Left ventricle myocardium superior (tissue), 1 donor: ENCODE results near the gene HMSD. TPM values are rescaled to one million over a fixed set of nuclear protein-coding genes. Genes with fewer than 3 reads are reported as not detected.
"Not testable (repeated sequence)": the region's sequence is repeated elsewhere in the genome, so short reads cannot be mapped to it uniquely, and the experiment has no call there.

Experiments
- ATAC-seq: fragments of 200-7000 bp; cut with Tn5 transposase; one replicate; pipeline ENCODE4 v1.9.1; 2020; ENCODE audit warnings: mild to moderate bottlenecking, moderate library complexity
- DNase-seq: peaks from one replicate; pipeline ENCODE4 v3.0.0-alpha.2; 2020
- intact Hi-C: fragments of 100-400 bp; cut with micrococcal nuclease; formaldehyde crosslinking; loops from one replicate; pipeline ENCODE4 v1.11.0; 2022
- long read RNA-seq: library from polyadenylated mRNA; unstranded; transcript quantifications from one replicate; pipeline ENCODE4 v2.0.0, GENCODE V29; 2021
- total RNA-seq: library from RNA; stranded (reverse); fragmentation: NEBNext Ultra II Directional; extraction: Animal tissue kit (Norgen Biotek cat#: 25700); gene quantifications from one replicate; pipeline ENCODE4 v1.2.1, GENCODE V29; 2021
- donor health status: DM: no; HTN: yes; CAD: no; lungs with severe emphysema.

The HMSD gene, protein sequence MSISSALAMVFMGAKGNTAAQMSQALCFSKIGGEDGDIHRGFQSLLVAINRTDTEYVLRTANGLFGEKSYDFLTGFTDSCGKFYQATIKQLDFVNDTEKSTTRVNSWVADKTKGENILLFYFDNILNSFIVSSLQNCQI
- 1.2 TPM for total RNA-seq
- long read RNA-seq: 0 reads

DNA sequence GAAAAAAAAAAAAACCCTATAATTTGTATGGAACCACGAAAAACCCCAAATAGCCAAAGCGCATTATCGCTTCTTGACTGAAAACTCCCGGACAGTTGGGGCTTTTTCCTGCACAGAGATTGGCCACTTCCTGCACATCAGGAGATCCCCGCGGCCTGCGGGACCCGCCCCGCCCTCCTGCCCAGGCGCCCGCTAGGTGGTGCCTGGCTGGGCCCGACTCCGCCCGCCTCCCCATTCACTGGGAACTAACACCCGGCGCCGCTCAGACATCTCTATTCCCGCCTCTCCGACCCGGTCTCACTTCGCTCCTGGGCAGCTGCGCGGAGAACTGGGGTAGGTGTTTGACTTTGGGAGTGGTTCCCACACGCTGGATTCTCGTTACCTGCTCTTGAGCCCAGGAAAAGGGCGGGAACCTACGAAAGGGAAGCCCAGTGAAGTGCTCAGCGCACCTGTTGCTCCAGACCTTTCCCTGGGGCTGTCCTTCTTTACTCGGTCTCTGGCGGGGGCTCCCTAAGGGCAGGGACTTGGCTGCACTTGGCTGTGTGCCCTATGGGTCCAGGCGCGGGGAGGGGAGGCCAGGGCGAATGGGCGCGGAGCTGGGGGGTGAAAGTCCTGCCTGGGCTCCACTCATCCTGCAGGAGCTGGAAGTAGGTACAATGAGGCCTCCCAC, at the start of gene HMSD:
Gene HMSD, plus strand, starts transcription at position 234 of the 670 bp plus-strand sequence. CDS start 4,155 bp downstream, outside the sequence.
- ATAC-seq (peak; percentile 94), DNase-seq (peak; percentile 73)
- intact Hi-C loops: no loop called here

DNA sequence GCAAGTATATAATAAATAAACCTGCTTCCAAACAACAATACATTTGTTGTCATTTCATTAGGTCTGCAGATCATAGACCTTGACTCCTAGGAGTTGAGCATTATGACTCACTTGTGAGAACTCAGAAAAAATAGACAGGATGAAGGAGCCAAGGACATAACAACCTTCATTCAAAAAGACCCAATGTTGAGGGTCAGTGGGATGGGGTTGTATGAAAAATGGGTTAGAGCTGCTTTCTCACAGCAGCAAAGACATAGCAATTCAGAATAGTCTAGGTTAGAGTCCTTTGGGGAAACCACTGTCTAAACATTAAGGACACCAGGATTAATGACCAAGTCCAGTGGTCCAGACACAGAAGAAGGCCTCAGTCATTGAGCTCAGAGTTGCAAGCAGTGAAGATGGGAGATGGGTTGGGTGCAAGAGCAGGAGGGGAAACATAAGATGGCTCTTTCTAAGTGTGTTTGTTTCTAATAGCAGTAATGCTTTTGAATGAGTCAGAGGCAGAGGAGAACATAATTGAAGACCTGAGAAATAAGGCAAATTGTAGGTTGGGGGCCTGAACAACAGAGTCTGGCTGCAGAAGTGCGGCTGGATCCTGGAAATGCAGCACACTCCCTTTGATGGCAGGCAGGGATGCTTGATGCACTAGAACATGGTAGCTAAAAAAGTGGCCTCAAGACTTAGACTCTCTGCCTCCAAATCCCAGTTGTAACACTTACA, 45.1 kb upstream of the HMSD start:
- DNase-seq: no peak
- ATAC-seq: no peak
- intact Hi-C loops: no loop called here

DNA sequence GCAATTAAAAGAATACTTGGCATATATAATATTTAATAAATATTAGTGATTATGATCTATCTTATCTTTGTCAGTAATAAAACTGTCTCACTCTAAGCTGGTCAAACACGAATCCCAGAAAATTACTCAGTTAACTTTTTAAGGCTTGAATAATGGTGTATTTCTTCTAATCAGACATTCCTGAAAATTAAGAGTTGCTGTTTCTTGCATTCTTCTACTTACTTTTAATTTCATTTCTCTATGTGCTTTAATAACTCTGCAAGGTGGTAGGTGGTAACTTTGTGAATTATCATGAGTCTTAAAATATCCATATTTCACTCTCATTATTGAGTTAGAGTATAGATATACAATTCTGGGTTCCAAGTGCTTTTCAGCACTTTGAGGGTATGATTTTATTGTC, 44.4 kb upstream of the HMSD start:
- intact Hi-C loops: no loop called here
- ATAC-seq: no peak
- DNase-seq: no peak

DNA sequence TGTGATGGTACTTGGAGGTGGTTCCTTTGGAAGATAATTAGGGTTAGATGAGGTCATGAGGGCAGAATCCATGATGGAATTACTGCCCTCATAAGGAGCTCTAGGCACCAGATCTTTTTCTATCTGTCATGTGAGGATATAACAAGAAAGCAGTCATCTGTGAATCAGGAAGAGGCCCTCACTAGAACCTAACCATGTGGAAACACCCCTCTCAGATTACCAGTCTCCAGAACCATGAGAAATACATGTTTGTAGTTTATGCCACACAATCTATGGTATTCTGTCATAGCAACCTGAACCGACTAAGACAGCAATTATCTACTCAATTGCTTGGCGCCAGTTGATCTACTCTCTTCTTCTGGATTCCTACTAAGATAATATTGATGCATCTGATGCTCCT, 43.7 kb upstream of the HMSD start:
- ATAC-seq: no peak
- no peak for DNase-seq
- intact Hi-C loops: no loop called here

DNA sequence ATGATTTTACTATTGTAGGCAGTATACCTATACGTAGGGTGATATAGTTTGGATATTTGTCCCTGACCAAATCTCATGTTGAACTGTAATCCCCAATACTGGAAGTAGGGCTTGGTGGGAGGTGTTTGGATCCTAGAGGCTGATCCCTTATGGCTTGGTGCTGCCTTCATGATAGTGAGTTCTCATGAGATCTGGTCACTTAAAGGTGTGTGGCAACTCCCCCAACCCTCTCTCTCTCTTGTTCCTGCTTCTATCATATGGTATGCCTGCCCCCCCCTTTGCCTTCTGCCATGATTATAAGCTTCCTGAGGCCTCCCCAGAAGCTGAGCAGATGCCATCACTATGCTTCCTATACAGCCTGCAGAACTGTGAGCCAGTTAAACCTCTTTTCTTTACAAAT, 43.0 kb upstream of the HMSD start:
- no peak for ATAC-seq
- intact Hi-C loops: no loop called here
- DNase-seq: no peak

DNA sequence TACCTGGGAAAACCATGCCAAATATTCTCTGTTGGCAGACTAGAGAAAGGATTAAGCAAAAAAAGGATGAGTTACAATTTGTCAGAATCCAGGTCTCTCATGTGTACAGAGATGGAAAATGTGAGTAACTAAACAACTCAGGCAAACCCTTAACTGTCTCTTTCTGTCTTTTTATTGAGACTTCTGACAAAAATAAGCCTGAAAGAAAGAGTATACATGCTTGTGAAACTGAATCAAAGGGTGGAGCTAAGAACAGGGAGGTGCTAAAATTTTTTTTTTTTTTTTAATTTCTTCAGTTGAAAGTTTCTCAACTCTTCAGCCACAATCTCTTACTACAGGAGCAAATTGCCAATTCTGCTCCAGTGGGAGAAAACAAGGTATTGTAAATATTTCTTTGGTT, 41.4 kb upstream of the HMSD start, which contains the start of gene SERPINB10:
Gene SERPINB10, plus strand, starts transcription at position 295 of the 400 bp plus-strand sequence. CDS start 7,553 bp downstream, outside the sequence.
- DNase-seq: no peak
- ATAC-seq: no peak
- intact Hi-C loops: no loop called here

DNA sequence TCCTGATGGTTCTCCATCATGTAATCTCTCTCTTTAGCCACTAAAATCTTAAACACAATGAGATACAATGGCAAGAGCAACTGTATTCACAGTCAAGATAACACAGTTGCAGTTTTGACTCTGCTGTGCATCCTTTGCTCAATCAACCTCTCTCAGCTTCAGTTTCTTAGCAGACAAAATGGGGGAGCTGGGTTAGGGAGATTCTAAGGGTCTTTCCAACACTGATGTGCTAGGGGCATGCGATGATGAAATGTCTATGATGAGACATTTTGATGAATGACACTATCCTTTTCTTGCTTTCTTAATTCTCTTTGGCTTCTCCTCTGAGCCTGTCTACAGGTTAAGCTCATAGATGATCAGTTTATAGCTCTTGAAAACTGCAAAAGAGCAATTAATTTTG, 40.2 kb upstream of the HMSD start:
- ATAC-seq: no peak
- intact Hi-C loops: no loop called here
- no peak for DNase-seq

DNA sequence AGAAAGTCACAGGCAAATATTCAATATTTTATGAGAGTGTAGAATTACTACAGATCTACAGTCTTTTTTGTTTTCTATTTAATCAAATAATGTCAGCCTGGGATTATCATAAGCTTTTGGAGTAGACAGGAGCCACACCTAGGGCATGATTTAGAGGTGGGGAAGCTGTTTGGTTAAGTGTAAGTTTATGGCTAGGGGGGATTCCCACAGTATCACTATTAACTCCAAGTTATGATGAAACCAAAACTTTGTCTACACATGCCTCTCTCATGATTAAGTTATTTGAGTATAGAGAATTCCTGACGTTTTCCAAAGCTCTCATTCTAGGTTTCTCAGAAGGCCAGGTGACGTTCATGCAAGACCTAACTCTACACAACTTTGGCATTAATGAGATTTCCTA, 39.2 kb upstream of the HMSD start:
- intact Hi-C loops: no loop called here
- ATAC-seq: no peak
- DNase-seq: no peak

DNA sequence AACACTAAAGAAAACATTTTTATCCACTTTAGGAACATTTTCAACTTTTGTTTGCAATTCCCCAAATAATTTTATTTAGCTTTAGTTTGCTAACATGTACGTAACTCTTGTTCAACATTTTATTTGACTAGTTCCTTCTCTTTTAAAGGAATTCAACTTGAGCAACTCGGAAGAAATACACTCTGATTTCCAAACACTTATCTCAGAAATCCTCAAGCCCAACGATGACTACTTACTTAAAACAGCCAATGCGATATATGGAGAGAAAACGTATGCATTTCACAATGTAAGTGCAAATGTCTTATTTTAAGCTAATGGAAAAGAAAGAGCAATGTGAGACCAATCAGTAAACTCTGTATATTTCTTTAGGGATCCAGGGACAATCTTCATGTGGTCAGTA, 31.3 kb upstream of the HMSD start:
- intact Hi-C loops: no loop called here
- DNase-seq (no peak), ATAC-seq (no peak)

DNA sequence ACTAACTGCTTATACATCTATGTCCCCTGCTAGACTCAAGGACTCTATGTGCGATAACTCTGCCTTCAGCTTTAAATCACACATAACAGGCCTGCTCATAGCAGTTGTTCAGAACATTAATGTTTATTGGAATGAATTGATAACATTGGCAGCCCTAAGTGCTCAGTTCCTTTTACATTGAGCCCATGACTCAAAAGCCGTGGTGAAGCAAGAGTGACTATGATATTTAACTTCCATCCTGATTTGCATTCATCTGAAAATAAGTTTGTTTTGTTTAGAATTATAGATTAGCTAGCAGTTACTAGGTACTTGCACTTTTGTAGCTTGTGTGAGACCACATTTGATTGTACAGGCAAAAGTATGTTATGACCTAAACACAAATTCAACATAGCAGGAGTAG, 27.1 kb upstream of the HMSD start:
- intact Hi-C loops: no loop called here
- ATAC-seq (no peak), DNase-seq (no peak)

DNA sequence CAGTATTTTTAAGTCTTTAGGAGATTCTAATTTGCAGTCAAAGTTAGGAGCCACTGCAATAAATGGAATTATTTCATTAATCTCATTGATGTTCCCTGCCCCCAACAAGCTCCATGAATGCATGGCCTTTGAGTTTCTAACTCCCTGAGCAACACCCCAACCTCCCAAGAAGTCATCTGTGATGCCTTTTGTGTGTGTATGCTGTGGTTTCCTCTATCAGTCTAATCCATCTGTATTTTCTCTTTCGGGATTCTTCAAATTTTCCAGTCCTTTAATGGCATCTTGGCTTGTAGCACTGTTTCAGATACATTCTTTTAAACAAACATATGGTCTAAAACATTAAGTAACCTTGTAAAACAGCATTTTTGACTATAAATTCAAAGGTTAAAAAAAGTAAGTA, 24.6 kb upstream of the HMSD start:
- ATAC-seq (no peak), DNase-seq (no peak)
- intact Hi-C loops: no loop called here

DNA sequence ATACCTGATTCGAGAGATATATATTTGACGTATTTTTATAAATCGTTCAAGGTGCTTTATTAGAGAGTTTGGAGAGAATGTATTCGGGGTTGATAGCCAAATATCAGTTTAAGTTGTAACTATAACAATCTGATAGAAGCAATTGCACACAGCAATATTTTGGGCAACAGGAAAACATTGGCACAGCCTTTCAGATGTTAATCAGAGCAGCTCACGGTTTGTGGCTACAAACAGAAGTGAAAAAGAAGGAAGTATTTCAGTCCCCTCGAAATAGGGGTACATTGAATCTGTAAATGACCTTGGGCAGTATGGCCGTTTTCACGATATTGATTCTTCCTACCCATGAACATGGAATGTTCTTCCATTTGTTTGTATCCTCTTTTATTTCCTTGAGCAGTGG, 20.8 kb upstream of the HMSD start:
- DNase-seq (no peak), ATAC-seq (no peak)
- intact Hi-C loops: no loop called here

DNA sequence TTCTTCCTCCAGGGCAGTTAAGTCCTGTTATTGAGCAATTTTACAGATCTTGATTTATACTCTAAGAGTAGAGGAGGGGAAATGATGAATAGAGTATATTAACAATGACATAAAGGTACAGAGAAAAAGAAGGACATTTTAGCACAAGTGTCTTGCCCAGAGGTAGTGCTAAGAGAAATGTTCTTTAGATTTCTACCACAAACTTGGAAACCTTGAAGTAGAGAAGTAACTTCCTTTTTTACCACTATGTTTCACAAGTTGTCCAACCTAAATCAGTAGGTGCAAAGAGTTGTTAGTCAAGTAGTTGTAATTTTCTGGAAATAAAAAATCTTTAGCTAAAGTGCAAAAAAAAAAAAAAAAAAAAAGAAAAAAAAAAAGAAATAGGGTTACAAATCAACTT, 19.7 kb upstream of the HMSD start:
- not testable (repeated sequence) for DNase-seq, ATAC-seq

DNA sequence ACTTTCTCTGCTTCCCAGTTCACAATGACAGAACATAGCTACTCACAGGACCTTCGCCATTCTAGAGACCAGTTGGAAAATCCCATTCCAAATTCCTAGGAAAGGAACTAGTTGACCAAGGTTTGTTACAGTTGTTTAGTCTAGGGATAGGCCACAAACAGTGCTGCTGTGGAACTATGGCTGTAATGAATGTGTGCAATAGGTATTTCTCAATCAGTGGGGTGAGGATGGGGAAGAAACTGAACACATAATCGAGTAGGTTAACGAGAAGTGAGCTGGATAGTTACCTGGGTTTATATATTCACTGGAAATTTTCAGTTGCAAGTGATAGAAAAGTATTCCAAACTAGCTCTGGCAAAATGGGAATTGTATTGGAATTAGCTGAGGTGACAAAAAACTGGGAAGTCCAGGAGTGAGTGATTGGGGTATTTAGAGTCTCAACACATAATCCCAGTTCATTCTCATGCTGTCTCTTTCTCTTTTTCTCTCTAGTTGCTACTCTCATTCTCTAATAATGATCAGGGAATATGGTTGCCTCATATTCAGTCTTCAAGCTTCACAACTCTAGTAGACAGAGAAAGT, 18.2 kb upstream of the HMSD start:
- intact Hi-C loops: no loop called here
- ATAC-seq (no peak), DNase-seq (no peak)

More for the DNA sequence above, 19.7 kb upstream of the HMSD start:
- intact Hi-C loops: not testable (repeated sequence)

DNA sequence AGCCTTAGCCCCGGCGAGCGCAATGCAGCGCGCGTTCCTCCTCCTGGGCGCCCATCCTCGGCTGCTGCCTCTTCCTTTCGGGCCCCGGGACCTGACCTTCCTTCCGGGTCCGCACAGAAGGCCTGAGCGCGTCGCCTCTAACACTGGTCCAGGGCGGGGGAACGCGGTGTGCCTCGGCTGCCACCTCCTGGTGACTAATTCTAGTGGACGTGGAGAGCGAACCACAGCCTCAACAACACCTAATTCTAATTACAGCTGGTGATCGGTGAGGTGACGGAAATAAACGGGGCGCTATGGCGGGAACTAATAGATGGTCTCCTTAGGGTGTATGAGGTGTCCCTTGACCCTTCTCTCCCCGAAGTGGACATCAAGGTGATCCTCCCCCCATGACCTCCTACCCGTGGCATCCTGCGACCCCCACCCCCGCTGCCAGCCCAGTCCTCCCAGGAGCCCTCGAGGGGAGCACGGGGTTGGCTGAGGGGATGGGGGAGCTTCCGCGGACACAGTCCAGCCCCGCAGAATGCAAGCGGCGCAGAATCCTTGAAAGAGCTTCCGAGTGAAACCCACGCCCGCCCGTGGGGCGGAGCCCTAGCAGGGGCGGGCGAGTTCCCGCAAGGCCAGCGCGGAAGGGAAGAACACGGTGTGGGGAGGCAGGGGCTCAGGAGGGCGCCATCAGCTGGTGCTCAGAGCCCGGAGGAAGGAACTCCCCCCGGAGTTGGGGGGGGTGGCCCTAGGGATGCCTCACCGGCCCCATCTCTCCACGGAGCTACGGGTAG, 12.8 kb upstream of the HMSD start:
- peak; percentile 89 for DNase-seq
- intact Hi-C loops: loop anchor here (5.0 kb wide), 1 partner anchor 419 kb away; no protein-coding TSS in a partner anchor
- ATAC-seq: peak; percentile 100

DNA sequence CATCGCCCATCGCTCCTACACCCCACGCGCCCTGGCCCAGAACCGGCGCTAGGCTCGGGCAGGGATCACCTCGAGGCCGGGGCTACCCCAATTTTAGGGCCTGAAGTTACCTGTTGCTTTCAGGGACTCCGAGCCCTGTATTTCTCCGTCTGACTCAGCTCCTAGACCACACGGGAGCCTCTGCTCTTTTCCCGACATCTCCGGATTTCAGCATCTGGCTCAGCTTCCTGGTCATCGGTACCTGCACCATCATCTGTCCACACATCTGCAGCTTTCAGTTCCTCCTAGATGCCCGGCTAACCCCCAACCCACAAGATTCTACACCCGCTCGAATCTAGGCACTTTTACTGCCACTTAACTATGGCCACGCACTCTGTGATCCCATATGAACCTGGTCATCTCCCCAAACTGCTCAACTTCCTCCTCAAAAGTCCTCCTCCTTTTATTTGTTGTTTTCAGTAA, 12.1 kb upstream of the HMSD start:
- ATAC-seq (no peak), DNase-seq (no peak)
- intact Hi-C loops: loop anchor here (5.0 kb wide), 1 partner anchor 420 kb away; no protein-coding TSS in a partner anchor

DNA sequence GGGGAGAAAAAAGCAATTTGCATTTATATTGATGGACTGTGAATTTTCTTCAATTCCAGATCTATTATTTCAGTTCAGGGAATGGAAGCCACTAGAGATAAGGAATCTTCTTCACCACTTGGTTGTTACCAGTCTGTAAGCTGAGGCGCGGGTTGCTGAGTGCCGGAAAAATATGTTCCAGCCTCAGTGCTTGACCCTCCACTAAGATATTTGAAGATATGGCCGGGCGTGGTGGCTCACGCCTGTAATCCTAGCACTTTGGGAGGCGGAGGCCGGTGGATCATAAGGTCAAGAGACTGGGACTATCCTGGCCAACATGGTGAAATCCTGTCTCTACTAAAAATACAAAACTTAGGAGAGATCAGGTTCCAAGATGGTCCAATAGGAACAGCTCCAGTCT, 9.1 kb upstream of the HMSD start:
- intact Hi-C loops: no loop called here
- ATAC-seq (no peak), DNase-seq (no peak)

DNA sequence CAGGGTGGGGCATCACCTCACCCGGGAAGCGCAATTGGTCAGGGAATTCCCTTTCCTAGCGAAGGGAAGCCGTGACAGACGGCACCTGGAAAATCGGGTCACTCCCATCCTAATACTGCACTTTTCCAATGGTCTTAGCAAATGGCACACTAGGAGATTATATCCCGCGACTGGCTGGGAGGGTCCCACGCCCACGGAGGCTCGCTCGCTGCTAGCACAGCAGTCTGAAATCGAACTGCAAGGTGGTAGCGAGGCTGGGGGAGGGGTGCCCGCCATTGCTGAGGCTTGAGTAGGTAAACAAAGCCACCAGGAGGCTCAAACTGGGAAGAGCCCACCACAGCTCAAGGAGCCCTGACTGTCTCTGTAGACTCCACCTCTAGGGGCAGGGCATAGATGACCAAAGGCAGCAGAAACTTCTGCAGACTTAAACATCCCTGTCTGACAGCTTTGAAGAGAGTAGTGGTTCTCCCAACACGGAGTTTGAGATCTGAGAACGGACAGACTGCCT, 8.5 kb upstream of the HMSD start:
- ATAC-seq, DNase-seq, intact Hi-C loops: not testable (repeated sequence)
